IPS-11a (cell line): ENCODE results near the gene AQP3.
"Not testable (repeated sequence)": the region's sequence is repeated elsewhere in the genome, so short reads cannot be mapped to it uniquely, and the experiment has no call there.

Experiments
- H3K4me3 ChIP-seq: one replicate; pipeline ENCODE4 v1.5.1; 2013; ENCODE audit warnings: low read depth, low read length, control low read depth

The AQP3 gene

GRCh38 chr9:33442125-33442524 lies 5.3 kb downstream of the AQP3 start:
- H3K4me3 ChIP-seq: no peak overlapping the region

- H3K4me3 ChIP-seq: no peak overlapping the region
These were observed 6.8 kb downstream of the AQP3 start for GRCh38 chr9:33440609-33441008.

GRCh38 chr9:33440204-33440603 lies 7.2 kb downstream of the AQP3 start:
- no peak overlapping the region for H3K4me3 ChIP-seq

GRCh38 chr9:33439731-33440130 lies 7.7 kb downstream of the AQP3 start:
- H3K4me3 ChIP-seq: no peak overlapping the region

- no peak overlapping the region for H3K4me3 ChIP-seq
These were observed 8.3 kb downstream of the AQP3 start for GRCh38 chr9:33438926-33439680.

- no peak overlapping the region for H3K4me3 ChIP-seq
These were observed 9.5 kb downstream of the AQP3 start for GRCh38 chr9:33437898-33438297.

GRCh38 chr9:33437205-33437604 lies 10.2 kb downstream of the AQP3 start:
- H3K4me3 ChIP-seq: no peak overlapping the region

- no peak overlapping the region for H3K4me3 ChIP-seq
These were observed 10.9 kb downstream of the AQP3 start for GRCh38 chr9:33436445-33436844.

- no peak overlapping the region for H3K4me3 ChIP-seq
These were observed 11.5 kb downstream of the AQP3 start for GRCh38 chr9:33435821-33436277.

- H3K4me3 ChIP-seq: no peak overlapping the region
These were observed 12.9 kb downstream of the AQP3 start for GRCh38 chr9:33434317-33435105.

- H3K4me3 ChIP-seq: no peak overlapping the region
These were observed 13.5 kb downstream of the AQP3 start for GRCh38 chr9:33433871-33434270.

GRCh38 chr9:33431420-33431819 lies 16.0 kb downstream of the AQP3 start:
- no peak overlapping the region for H3K4me3 ChIP-seq

- no peak overlapping the region for H3K4me3 ChIP-seq
These were observed 16.5 kb downstream of the AQP3 start for GRCh38 chr9:33430942-33431341.

- no peak overlapping the region for H3K4me3 ChIP-seq
These were observed 18.0 kb downstream of the AQP3 start for GRCh38 chr9:33429256-33429985.

- no peak overlapping the region for H3K4me3 ChIP-seq
These were observed 20.5 kb downstream of the AQP3 start for GRCh38 chr9:33426843-33427293.

- H3K4me3 ChIP-seq: no peak overlapping the region
These were observed 22.3 kb downstream of the AQP3 start for GRCh38 chr9:33425128-33425533.

- H3K4me3 ChIP-seq: not testable (repeated sequence)
These were observed 22.9 kb downstream of the AQP3 start for GRCh38 chr9:33424492-33424891.

- H3K4me3 ChIP-seq: not testable (repeated sequence)
These were observed 23.4 kb downstream of the AQP3 start for GRCh38 chr9:33424043-33424442.

- H3K4me3 ChIP-seq: no peak overlapping the region
These were observed 27.6 kb downstream of the AQP3 start for GRCh38 chr9:33419708-33420303.

- H3K4me3 ChIP-seq: no peak overlapping the region
These were observed 29.3 kb downstream of the AQP3 start for GRCh38 chr9:33418090-33418489.

- H3K4me3 ChIP-seq: no peak overlapping the region
These were observed 30.4 kb downstream of the AQP3 start for GRCh38 chr9:33416996-33417395.
